Measurements from ENCODE around the gene TWF2. TPM values are rescaled to one million over a fixed set of nuclear protein-coding genes. Genes with fewer than 3 reads are reported as not detected.

TWF2 gene
- total RNA-seq, 4 donors from 2014 or later: 33.2 to 46.2 (median 42.6) TPM

- H3K27me3 ChIP-seq: no peaks in the 10 kb centered on the region
- H3K27ac ChIP-seq: no peak overlapping the region
- H3K36me3 ChIP-seq: peaks cover 58% of the 10 kb centered on the region
- H3K9me3 ChIP-seq: no peaks in the 10 kb centered on the region
- no peak for DNase-seq (ENCODE audit: low spot score in 2 of 2)
- no peak for TF ChIP-seq POLR2A (IDR thresholded peaks at IDR 0.05)
- no peak for TF ChIP-seq EP300 (IDR thresholded peaks at IDR 0.05)
- TF ChIP-seq, protein P1, sequence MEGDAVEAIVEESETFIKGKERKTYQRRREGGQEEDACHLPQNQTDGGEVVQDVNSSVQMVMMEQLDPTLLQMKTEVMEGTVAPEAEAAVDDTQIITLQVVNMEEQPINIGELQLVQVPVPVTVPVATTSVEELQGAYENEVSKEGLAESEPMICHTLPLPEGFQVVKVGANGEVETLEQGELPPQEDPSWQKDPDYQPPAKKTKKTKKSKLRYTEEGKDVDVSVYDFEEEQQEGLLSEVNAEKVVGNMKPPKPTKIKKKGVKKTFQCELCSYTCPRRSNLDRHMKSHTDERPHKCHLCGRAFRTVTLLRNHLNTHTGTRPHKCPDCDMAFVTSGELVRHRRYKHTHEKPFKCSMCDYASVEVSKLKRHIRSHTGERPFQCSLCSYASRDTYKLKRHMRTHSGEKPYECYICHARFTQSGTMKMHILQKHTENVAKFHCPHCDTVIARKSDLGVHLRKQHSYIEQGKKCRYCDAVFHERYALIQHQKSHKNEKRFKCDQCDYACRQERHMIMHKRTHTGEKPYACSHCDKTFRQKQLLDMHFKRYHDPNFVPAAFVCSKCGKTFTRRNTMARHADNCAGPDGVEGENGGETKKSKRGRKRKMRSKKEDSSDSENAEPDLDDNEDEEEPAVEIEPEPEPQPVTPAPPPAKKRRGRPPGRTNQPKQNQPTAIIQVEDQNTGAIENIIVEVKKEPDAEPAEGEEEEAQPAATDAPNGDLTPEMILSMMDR (IDR thresholded peaks at IDR 0.05): no peak
- TF ChIP-seq POLR2AphosphoS5 (IDR thresholded peaks at IDR 0.05): no peak
- no peak overlapping the region for H3K4me3 ChIP-seq
- WGBS: 61% methylated on average over 7 of the region's 7 CpGs
- peaks cover 49% of the 10 kb centered on the region for H3K4me1 ChIP-seq
Observed at GRCh38 chr3:52268036-52268435, 29.1 kb upstream of the TWF2 start.

DNA sequence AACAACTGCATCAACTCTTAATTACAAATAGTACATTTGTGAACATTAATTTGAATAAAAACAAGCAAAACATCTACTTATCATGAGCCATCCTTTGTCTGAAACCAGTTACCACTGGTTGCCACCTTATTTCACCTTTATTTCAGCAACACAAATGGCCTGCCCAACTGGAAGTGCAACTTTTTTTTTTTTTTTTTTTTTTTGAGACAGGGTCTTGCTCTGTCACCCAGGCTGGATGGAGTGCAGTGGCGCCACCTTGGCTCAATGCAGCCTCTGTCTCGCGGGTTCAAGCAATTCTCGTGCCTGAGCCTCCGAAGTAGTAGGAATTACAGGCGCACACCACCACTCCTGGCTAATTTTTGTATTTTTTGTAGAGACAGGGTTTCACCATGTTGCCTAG, 26.4 kb upstream of the TWF2 start:
- no peaks in the 10 kb centered on the region for H3K27me3 ChIP-seq
- WGBS: 79% methylated on average over 6 of the region's 6 CpGs
- H3K27ac ChIP-seq: no peak overlapping the region
- H3K4me3 ChIP-seq: no peak overlapping the region
- DNase-seq (ENCODE audit: low spot score in 2 of 2): no peak
- H3K9me3 ChIP-seq: no peaks in the 10 kb centered on the region
- H3K4me1 ChIP-seq: peaks cover 23% of the 10 kb centered on the region
- peaks cover 82% of the 10 kb centered on the region for H3K36me3 ChIP-seq
- TF ChIP-seq EP300 (IDR thresholded peaks at IDR 0.05) (no peak), POLR2AphosphoS5 (IDR thresholded peaks at IDR 0.05) (no peak), POLR2A (IDR thresholded peaks at IDR 0.05) (no peak)
- TF ChIP-seq, protein P1 (IDR thresholded peaks at IDR 0.05): no peak

DNA sequence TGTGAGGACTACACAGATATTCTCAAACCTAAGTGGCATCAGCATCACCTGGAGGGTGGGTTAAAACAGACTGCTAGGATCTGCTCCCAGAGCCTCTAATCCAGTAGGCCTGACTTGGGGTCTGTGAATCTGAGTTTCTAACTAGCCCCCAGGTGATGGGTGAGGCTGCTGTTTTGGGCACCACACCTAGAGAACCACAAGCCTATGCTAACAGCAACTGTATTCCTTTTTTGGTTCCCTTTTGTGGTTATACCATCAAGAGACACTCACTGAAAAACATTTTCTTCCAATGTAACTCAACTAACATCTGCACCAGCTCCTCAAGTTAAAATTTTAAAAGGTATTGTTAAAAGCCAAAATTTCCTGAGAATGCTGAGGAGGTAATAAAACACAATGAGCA, 23.5 kb upstream of the TWF2 start:
- no peak overlapping the region for H3K4me3 ChIP-seq
- H3K27me3 ChIP-seq: no peaks in the 10 kb centered on the region
- no peak for TF ChIP-seq POLR2AphosphoS5 (IDR thresholded peaks at IDR 0.05)
- no peak for TF ChIP-seq POLR2A (IDR thresholded peaks at IDR 0.05)
- TF ChIP-seq EP300 (IDR thresholded peaks at IDR 0.05): no peak
- TF ChIP-seq, protein P1 (IDR thresholded peaks at IDR 0.05): no peak
- no peaks in the 10 kb centered on the region for H3K9me3 ChIP-seq
- DNase-seq (ENCODE audit: low spot score in 2 of 2): no peak
- H3K4me1 ChIP-seq: peaks cover 4% of the 10 kb centered on the region
- peaks cover 93% of the 10 kb centered on the region for H3K36me3 ChIP-seq
- no peak overlapping the region for H3K27ac ChIP-seq

DNA sequence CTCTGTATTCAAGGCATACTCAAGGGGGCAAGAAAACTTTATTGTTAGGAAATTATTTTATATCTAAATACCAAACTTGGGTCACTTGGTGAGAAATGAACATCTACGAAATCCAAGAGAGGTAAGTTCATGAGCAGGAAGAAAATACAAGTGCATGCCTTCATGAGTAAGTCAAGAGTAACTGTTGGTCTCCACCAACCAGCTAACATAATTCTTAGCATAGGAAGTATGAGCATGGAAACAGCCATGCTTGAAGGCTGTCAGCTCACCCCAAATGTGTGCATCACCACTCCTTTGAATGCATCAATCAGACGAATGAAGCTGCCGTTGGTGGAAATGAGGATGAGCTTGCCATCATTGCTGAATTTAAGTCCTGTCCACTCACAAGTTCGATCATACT, 20.5 kb upstream of the TWF2 start:
- Histone ChIP-seq H3K27me3 (no peaks in the 10 kb centered on the region), H3K9me3 (no peaks in the 10 kb centered on the region), H3K4me1 (peaks cover 7% of the 10 kb centered on the region), H3K4me3 (no peak overlapping the region), H3K36me3 (peaks cover 97% of the 10 kb centered on the region), H3K27ac (no peak overlapping the region)
- DNase-seq (ENCODE audit: low spot score in 2 of 2): no peak
- WGBS: 95% methylated on average over 4 of the region's 4 CpGs
- no peak for TF ChIP-seq POLR2A (IDR thresholded peaks at IDR 0.05)
- TF ChIP-seq, protein P1 (IDR thresholded peaks at IDR 0.05): no peak
- TF ChIP-seq POLR2AphosphoS5 (IDR thresholded peaks at IDR 0.05): no peak
- TF ChIP-seq EP300 (IDR thresholded peaks at IDR 0.05): no peak

GRCh38 chr3:52259035-52259434, 20.1 kb upstream of the TWF2 start:
- H3K4me3 ChIP-seq: no peak overlapping the region
- TF ChIP-seq POLR2AphosphoS5 (IDR thresholded peaks at IDR 0.05): no peak
- no peaks in the 10 kb centered on the region for H3K27me3 ChIP-seq
- whole genome bisulfite sequencing: 70% methylated on average over 1 of the region's 1 CpG
- H3K9me3 ChIP-seq: no peaks in the 10 kb centered on the region
- DNase-seq (ENCODE audit: low spot score in 2 of 2): no peak
- H3K27ac ChIP-seq: no peak overlapping the region
- peaks cover 93% of the 10 kb centered on the region for H3K36me3 ChIP-seq
- H3K4me1 ChIP-seq: peaks cover 11% of the 10 kb centered on the region

GRCh38 chr3:52257911-52258310, 19.0 kb upstream of the TWF2 start:
- Histone ChIP-seq H3K4me1 (peaks cover 18% of the 10 kb centered on the region), H3K27me3 (no peaks in the 10 kb centered on the region), H3K4me3 (no peak overlapping the region), H3K9me3 (no peaks in the 10 kb centered on the region), H3K27ac (no peak overlapping the region), H3K36me3 (peaks cover 90% of the 10 kb centered on the region)
- no peak for DNase-seq (ENCODE audit: low spot score in 2 of 2)
- TF ChIP-seq, protein P1 (IDR thresholded peaks at IDR 0.05): no peak
- TF ChIP-seq POLR2A (IDR thresholded peaks at IDR 0.05) (no peak), EP300 (IDR thresholded peaks at IDR 0.05) (no peak), POLR2AphosphoS5 (IDR thresholded peaks at IDR 0.05) (no peak)
- 91% methylated on average over 4 of the region's 4 CpGs for WGBS

All from suprapubic skin (tissue), 4 donors.